LoVo (cell line): ENCODE data around the gene SLC38A8.

Experiments used
- DNase-seq: peaks from one replicate; pipeline ENCODE4 v3.0.0-alpha.2; 2016; ENCODE audit warnings: low spot score

The SLC38A8 gene

GRCh38 chr16:83969771-83970429 is 72.7 kb downstream of the SLC38A8 start:
- DNase-seq, result no peak

GRCh38 chr16:83968891-83969649 is 73.5 kb downstream of the SLC38A8 start:
- no peak for DNase-seq

- no peak for DNase-seq
Measured at GRCh38 chr16:83968306-83968851, 74.2 kb downstream of the SLC38A8 start.

DNA sequence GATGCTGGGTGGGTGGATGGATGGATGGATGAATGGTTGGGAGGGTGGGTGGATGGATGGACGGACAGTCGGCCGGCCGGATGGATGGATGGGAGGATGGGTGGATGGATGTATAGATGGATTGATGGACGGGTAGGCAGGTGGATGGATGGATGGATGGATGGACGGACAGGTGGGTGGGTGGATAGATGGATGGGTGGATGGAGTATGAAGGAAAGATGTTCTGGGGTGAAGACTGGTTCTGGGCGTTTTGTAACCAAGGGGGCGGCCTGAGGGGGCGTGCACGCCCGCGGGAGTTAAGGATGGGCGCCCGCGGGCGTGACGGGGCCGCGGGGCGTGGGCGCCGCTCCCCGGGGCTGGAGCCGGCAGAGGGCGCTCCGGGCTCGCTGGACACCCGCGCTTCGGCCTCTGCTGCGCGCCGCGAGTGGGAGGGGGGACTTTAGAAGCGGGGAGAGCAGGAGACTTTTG is 74.7 kb downstream of the SLC38A8 start, which contains the start of gene NECAB2:
Gene NECAB2, plus strand, starts transcription at position 407 of the 468 bp plus-strand sequence. CDS start 405 bp downstream, outside the sequence.
- DNase-seq, result peak; percentile 25

- no peak for DNase-seq
Measured at GRCh38 chr16:83967091-83967490, 75.5 kb downstream of the SLC38A8 start.

GRCh38 chr16:83966153-83966696 is 76.4 kb downstream of the SLC38A8 start:
- DNase-seq, result no peak

GRCh38 chr16:83965444-83966152 is 77.0 kb downstream of the SLC38A8 start:
- DNase-seq, result no peak

DNA sequence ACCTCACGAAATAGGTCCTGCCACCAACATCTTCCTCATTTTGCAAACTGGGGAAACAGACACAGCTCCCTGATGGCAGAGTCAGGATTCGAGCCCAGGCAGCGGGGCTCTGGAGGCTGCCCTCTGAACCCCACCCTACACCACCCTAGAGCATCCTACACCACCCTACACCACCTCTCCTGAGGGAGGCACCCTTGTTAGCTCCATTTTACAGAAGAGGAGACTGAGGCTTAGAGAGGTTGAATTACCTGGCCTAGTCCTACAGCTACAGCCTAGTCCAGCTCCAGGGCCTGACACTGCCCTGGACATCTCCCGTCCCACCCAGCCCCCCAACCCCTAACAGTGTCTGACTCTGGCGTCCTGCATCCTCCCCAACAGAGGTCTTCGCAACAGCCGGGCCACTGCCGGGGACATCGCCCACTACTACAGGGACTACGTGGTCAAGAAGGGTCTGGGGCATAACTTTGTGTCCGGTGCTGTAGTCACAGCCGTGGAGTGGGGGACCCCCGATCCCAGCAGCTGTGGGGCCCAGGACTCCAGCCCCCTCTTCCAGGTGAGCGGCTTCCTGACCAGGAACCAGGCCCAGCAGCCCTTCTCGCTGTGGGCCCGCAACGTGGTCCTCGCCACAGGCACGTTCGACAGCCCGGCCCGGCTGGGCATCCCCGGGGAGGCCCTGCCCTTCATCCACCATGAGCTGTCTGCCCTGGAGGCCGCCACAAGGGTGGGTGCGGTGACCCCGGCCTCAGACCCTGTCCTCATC is 77.7 kb downstream of the SLC38A8 start:
- no peak for DNase-seq

DNA sequence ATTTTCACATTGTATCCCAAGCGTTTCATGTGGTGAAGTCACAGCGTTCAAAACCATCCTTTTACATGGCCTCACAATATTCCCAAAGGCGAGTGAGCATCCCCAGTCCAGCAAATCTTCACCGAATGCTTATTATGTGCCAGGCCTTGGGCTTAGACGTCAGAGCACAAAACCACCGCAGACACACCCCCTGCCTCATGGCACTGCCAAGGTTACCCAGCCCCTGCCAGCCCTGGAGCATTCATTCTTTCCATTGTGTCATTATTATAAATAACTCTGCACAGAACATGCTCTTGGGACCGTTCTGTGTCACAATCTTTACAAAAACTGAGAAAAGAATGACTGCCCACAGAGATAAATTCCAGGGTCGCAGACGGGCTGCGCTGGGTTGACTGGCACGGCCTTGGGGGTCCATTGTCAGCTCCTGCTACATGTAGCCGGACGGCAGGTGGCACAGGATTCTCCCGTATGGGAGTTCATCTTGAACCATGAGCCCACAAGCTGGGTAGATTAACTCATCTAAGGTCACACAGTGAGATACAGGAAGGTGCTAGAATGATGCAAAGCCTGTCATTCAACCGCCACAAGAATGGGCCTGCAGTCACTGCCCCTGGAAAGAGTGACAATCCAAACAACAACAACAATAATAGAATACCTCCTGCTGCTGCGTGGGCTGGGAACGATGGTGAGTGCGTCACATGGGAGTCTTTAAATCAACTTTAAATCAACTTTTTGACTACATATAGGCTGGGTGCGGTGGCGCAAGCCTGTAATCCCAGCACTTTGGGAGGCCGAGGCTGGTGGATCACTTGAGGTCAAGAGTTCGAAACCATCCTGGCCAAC is 79.1 kb downstream of the SLC38A8 start:
- no peak for DNase-seq

DNA sequence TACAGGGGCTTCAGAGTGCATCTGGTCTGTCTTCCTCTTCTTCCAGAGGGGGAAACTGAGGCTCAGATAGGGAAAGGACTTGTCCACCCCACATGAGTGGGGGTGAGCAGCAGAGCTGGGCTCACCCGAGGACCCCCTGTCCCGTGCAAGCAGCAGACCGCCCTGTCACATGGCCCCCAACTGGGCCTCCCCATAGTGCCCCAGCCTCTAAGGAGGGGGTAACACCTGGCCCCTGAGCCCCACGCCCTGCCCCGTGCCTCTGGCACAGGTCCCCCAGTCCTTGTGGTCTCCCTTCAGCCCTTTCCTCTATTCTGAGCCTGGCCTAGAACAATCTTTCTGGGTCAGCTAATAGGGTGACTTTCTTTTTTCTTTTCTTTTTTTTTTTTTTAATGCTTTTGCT is 81.0 kb downstream of the SLC38A8 start:
- DNase-seq, result no peak

DNA sequence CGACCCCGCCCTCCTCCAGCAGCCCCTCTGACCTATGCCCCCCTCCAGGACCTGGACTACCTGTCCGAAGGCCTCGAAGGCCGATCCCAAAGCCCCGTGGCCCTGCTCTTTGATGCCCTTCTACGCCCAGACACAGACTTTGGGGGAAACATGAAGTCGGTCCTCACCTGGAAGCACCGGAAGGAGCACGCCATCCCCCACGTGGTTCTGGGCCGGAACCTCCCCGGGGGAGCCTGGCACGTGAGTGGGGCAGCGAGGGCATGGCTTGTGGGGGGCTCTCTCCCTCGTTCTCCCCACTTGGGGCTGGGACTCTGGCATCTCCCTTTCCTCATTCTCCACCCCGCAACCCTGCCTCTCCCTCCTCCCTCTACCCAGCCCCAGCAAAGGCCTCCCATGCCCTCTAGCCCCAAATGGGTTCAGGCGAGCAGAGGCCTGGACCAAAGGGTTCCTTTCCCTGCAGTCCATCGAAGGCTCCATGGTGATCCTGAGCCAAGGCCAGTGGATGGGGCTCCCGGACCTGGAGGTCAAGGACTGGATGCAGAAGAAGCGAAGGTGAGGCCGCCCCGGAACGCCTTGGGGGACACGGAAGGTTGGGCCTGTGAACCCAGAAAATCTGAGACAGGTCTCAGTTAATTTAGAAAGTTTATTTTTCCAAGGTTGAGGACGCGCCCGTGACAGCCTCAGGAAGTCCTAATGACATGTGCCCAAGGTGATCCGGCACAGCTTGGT is 81.9 kb downstream of the SLC38A8 start:
- no peak for DNase-seq
